HL-60 (cell line): Measurements from ENCODE around the gene CCDC85C.

ENCODE experiments used
- DNase-seq, 2 experiments: peaks; one replicate each; pipeline ENCODE4 v3.0.0-alpha.2; 2010 to 2020; ENCODE audit warnings: low read depth in 1 of 2, low spot score in 1 of 2
- H3K27ac ChIP-seq: fragments of 250-450 bp; sonication (Bioruptor Pico); replicated peaks from 2 replicates; pipeline ENCODE4 v1.5.1; 2020; ENCODE audit warnings: mild to moderate bottlenecking, moderate library complexity
- H3K27me3 ChIP-seq: fragments of 250-450 bp; sonication (Bioruptor Pico); 2 replicates; pipeline ENCODE4 v1.5.1; 2021; ENCODE audit warnings: mild to moderate bottlenecking, moderate library complexity; ENCODE audit not compliant: insufficient read depth, poor library complexity, severe bottlenecking
- H3K4me3 ChIP-seq: replicated peaks from 2 replicates; pipeline ENCODE4 v1.5.1; 2011; ENCODE audit warnings: mild to moderate bottlenecking, control low read depth, low read length; ENCODE audit not compliant: insufficient read depth
- GABPA ChIP-seq: IDR thresholded peaks from 2 replicates; pipeline ENCODE4 v1.6.1; 2012; ENCODE audit warnings: low read depth
- POLR2AphosphoS5 ChIP-seq: IDR thresholded peaks from 2 replicates; pipeline ENCODE4 v1.6.1; 2012; ENCODE audit warnings: low read depth
- SPI1 ChIP-seq: IDR thresholded peaks from 2 replicates; pipeline ENCODE4 v1.6.1; 2012; ENCODE audit warnings: low read depth, mild to moderate bottlenecking, borderline replicate concordance
- TF ChIP-seq, protein P1 (sequence below): IDR thresholded peaks from 2 replicates; pipeline ENCODE4 v1.6.1; 2012; ENCODE audit warnings: low read depth; ENCODE audit not compliant: insufficient replicate concordance
- TF ChIP-seq, protein P2 (sequence below): IDR thresholded peaks from one replicate; pipeline ENCODE4 v1.5.1; 2011; ENCODE audit warnings: low read length, control low read depth, inconsistent platforms; ENCODE audit not compliant: insufficient read depth

Gene CCDC85C

DNA sequence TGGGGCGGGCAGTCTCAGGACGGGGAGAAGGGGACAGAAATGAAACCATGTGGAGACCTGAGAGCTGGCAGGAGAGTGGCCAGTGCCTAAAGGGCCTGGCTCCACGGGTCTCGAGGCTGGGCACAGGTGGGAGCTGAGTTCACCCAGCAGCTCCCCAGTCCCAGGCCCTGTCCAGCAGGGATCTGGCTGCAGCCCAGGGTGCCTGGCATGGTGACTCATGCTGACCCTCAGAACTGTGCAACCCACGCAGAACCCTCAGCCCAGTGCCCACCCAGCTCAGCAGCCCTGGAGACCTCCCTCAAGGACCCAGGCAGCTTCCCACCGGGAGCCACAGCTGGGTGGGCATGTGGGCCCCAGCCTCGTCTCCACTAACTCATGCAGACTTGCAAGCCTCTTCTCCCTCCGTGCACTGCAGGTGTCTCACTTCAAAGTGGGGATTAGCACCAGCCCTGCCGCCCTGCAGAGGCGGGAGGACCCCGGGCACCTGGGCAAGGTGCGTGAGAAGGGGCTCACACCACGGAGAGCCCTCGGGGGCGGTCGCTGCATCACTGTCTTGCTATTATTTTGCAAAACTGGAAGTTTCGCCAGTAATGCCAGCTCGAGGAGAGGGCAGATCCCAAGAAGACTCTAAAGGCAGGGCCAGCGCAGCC lies 76.5 kb downstream of the CCDC85C start:
- Histone ChIP-seq H3K27me3 (no peaks in the 10 kb centered on the region), H3K27ac (no peak overlapping the region), H3K4me3 (no peak overlapping the region)
- TF ChIP-seq, protein P1, sequence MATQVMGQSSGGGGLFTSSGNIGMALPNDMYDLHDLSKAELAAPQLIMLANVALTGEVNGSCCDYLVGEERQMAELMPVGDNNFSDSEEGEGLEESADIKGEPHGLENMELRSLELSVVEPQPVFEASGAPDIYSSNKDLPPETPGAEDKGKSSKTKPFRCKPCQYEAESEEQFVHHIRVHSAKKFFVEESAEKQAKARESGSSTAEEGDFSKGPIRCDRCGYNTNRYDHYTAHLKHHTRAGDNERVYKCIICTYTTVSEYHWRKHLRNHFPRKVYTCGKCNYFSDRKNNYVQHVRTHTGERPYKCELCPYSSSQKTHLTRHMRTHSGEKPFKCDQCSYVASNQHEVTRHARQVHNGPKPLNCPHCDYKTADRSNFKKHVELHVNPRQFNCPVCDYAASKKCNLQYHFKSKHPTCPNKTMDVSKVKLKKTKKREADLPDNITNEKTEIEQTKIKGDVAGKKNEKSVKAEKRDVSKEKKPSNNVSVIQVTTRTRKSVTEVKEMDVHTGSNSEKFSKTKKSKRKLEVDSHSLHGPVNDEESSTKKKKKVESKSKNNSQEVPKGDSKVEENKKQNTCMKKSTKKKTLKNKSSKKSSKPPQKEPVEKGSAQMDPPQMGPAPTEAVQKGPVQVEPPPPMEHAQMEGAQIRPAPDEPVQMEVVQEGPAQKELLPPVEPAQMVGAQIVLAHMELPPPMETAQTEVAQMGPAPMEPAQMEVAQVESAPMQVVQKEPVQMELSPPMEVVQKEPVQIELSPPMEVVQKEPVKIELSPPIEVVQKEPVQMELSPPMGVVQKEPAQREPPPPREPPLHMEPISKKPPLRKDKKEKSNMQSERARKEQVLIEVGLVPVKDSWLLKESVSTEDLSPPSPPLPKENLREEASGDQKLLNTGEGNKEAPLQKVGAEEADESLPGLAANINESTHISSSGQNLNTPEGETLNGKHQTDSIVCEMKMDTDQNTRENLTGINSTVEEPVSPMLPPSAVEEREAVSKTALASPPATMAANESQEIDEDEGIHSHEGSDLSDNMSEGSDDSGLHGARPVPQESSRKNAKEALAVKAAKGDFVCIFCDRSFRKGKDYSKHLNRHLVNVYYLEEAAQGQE: no peak
- TF ChIP-seq GABPA (no peak), POLR2AphosphoS5 (no peak), SPI1 (no peak)
- TF ChIP-seq, protein P2, sequence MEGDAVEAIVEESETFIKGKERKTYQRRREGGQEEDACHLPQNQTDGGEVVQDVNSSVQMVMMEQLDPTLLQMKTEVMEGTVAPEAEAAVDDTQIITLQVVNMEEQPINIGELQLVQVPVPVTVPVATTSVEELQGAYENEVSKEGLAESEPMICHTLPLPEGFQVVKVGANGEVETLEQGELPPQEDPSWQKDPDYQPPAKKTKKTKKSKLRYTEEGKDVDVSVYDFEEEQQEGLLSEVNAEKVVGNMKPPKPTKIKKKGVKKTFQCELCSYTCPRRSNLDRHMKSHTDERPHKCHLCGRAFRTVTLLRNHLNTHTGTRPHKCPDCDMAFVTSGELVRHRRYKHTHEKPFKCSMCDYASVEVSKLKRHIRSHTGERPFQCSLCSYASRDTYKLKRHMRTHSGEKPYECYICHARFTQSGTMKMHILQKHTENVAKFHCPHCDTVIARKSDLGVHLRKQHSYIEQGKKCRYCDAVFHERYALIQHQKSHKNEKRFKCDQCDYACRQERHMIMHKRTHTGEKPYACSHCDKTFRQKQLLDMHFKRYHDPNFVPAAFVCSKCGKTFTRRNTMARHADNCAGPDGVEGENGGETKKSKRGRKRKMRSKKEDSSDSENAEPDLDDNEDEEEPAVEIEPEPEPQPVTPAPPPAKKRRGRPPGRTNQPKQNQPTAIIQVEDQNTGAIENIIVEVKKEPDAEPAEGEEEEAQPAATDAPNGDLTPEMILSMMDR: no peak
- no peak for DNase-seq

GRCh38 chr14:99527026-99527425 lies 77.0 kb downstream of the CCDC85C start:
- TF ChIP-seq SPI1 (no peak), GABPA (no peak), POLR2AphosphoS5 (no peak)
- TF ChIP-seq, protein P2: no peak
- TF ChIP-seq, protein P1: no peak
- Histone ChIP-seq H3K27me3 (no peaks in the 10 kb centered on the region), H3K4me3 (no peak overlapping the region), H3K27ac (no peak overlapping the region)
- DNase-seq: no peak

GRCh38 chr14:99525699-99526080 lies 78.3 kb downstream of the CCDC85C start:
- no peak overlapping the region for H3K27ac ChIP-seq
- DNase-seq: no peak
- TF ChIP-seq SPI1 (no peak), POLR2AphosphoS5 (no peak)
- TF ChIP-seq, protein P1: no peak
- no peaks in the 10 kb centered on the region for H3K27me3 ChIP-seq
- no peak overlapping the region for H3K4me3 ChIP-seq
